SW 1271 (cell line): ENCODE data around the gene HOXD10.
A peak's percentile ranks its signal among the peaks of the same experiment; 100 is the strongest.

ENCODE experiments used
- DNase-seq, 2 experiments: peaks; one replicate each; lab custom pipeline; 2025; lab: John Stamatoyannopoulos, UW

Gene HOXD10

DNA sequence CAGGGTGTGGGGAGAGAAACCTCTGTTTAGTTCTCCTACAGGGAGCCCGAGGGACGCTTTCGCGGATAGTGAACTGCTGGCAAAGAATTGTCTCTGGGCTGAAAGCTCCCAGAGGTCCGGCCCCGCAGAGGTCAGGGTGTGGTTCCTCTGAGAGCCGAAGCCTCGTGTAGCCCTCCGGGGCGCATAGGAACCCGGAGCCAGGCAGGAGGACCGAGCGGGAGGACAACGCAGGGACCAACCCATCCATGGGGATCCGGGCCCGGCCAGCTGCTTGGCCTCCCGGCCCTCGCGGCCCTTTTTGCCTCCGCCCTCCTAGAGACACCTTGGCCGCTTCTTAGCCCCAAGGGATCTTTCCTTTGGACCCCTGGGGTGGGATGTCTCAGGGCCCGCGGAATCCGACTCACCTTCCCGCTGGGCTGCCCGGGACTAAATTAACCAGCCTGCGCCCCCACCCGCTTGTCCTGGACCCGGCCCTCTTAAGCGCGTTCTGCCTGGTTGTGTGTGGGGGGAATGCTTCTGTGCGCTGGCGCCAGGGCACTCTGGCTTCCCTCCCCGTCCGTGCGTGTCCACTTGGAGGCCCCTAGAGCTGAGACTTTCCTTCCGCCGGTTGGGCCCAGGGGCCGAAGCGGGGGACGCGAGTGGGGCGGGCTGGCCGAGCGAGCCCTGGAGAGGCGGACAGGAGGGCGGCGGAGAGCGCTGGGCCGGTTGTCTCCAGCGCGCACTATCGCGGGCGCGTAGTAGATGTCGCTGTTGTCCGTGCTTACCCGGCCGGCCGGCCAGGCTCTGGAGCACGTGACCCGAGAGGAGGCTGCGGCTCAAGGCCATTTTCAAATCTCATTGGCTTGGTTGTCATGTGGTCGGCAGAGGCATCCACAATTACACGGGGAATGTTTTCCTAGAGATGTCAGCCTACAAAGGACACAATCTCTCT, at the start of gene HOXD10:
Gene HOXD10 (plus strand): TSS at position 896 of the 931 bp plus-strand sequence. CDS start 56 bp downstream, outside the sequence.
- DNase-seq = no peak

DNA sequence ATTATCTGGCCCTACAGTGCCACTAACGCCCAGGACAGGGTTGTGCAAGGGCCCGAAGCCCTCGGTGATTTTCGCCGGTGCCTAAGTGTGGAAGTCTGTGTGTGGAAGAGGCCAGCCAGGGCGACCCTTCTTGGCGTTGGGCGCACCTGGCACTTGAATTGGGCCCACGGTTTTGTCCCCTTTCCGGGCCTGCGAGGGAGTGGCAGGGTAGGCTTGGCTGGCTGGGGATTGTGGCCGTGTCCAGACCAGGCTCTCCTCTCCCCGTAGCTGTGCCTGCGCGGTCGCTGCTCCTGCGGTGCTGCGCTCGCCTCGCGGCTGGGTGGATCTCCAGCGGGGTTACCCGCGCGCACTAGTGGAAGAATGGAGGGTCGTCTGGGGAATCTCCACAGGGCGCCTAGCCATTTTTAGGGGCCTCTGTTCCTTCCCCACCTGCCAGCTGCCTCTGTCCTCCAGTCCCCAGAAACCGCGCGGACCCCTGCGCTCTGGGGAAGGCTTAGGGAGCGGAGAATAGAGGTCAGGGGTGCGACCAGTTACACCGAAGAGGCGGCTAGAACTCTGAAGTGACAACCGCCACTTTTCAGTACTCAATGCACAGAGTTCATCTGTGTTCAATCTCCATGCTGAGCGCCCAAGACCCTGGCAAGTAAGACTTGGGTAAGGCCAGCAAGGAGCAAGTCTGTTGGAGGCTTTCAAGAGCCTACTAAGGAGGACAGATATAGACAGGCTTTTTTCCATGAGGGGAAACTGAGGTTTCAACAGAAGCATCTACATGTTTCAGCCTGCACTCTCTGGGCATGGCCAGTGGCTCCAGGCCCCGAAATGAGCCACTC, 48.8 kb upstream of the HOXD10 start:
- DNase-seq = no peak

DNA sequence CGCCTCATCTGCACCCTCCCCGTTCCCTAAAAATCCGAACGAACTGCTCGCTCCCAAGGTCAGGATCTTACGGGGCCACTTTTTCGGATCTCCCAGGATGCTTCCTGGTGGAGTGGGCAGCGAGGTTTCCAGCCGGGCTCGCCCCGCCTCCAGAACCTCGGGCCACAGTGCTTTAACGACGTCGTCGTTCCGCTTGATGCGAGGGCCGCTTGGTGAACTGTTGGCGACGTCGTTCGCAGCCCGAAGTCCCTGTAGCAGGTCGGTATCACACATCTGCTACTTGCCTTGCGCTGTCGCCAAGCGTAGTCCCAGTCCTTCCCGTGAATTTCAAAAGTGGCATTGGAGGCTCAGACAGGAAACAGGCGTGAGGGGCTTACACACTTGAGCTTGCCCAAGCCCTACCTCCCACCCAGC, 48.2 kb upstream of the HOXD10 start:
- DNase-seq = no peak

DNA sequence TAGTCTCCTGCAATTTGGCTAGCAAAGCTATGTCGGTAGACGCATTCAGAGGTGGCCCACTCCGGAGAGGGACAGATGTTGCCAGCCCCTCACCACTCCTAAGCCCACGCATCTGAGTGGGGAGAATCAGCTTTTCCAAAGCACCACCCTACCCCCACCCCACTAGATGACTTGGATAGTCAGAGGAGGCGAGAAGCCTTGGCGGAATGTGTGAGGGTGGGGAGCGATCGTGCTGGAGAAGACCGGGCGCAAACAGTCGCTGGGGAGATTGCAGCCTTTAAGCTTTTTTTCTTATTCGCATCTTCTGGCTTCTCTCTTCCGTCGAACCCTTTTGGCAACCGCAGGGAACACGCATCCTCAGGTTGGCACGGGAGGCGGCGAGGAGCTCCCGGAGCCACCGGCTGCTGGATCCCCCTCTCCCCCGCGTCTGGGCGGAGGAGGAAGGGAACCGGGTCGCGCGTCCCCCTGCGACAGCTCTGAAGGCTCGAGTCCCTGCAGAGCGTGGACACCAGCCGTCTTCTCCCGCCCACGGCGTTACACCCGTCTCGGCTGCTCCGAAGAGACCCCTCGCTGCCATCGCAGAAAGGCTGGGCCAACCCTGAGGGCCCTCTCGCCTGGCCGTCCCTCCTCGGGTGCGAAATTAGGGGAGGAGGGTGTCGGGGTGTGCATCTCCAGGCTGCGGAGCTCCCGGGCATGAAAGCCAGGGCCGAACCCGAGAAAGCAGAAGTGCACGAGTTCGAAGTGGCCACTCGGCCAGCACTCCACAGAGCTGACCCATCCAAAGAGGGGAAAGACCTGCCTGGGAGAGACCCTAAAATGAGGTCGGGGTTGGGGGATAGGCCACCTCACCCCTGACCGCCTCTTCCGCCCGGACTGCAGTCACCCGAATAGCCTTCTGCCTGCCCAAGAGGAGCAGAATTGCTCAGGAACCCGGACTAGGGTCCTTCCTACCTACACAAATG, 45.0 kb upstream of the HOXD10 start:
- DNase-seq = no peak

DNA sequence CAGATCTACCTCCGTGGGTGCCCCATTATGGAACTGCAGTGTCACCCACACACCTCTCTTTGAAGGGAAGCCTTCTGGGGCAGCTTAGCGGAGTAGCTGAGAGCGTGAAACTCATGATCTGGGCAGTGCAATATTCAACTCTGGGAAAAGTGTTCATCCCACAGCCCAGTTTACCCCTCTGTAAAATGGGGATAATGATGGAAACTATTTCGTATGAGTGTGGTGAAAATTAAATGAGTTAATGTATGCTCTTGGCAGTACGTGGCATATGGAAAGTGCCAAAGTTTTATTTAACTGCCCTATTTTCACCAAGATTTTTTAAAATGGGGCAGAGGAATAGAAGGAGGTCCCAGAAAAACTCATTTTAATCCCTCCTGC, 44.3 kb upstream of the HOXD10 start:
- DNase-seq = no peak

DNA sequence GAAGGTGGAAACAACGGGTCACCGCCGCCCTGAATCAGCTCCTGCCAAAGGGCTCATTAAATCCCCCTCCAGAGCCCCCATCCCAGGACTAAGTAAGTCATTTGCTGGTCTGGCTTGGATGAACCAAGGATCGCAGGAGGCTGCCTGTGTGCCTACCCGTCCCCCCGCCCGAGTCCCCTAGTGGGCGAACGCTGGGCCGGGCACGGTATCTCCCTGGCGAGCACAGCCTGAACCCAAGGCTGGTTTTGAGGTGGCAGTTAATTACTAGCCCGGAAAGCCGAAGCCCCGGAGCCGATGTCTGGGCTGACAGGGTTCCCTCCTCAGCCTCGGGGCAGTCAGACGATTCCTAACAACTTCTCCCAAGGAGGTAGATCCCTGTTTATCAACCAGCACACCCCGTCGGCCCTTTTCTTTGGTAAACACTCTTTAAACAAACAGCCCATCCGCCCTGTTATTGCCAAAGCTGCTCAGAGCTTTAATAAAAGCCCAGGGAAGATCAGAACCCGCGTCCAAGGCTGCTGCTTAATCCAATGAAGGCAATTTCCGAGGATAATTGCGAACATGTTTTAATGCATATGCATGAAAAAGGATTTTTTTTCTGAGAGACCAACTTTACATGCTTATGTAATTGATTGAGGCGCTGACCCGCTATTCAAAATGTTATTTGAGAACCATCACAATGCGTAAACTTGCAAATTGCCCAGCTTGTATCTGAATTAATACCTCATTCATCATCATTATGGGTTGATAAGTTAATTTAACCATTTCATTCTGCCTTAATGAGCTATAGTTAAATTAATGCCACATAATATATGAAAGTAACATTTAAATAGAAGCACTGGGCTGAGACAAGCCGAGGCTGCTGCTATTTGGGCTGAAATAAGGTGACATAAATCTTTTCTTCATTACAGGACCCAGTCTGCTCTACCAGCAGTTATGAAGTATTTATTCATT, 43.4 kb upstream of the HOXD10 start:
- DNase-seq = no peak

DNA sequence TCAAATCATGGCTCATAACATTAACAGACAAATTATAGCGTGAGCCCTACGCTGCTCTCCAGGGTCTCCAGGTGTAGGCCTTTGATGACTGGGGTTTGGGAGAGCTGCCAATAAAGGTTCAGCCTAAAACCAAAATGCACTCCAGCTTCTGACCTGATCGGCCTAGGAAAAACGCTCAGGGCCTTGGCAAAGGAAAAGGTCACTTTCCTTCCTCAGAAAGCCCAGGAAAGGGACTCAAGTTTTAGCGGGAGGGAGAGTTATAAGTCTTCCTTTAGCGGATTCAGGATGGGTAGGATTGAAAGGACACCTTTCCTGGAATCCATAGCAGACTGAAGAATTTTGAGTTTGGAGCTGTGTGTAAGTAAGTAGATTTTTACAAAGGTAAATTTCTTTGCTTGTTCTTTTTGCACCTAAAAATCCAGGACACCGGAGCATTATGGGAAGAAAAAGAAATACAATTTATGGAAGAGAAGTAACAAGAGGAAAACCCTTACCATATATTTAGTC, 41.6 kb upstream of the HOXD10 start:
- DNase-seq = no peak

DNA sequence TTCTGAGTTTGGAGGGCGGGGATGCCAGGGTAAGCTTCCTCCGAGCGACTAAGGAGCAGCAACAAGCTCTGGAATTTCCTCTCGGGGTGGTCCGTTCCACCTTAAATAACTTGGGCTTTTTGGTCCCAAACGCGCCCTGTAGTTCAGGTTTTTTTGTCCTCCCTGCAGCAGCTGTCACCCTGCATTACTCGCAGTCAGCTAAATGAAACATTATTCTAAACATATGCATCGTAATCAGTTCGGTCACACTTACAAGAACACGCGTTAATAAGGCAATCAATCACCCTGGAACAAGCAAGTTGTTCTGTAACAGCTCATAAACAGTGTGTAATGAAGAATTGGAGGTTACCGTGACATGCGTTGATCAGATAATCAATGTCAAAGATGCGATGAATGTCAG, 41.1 kb upstream of the HOXD10 start:
- no peak for DNase-seq

DNA sequence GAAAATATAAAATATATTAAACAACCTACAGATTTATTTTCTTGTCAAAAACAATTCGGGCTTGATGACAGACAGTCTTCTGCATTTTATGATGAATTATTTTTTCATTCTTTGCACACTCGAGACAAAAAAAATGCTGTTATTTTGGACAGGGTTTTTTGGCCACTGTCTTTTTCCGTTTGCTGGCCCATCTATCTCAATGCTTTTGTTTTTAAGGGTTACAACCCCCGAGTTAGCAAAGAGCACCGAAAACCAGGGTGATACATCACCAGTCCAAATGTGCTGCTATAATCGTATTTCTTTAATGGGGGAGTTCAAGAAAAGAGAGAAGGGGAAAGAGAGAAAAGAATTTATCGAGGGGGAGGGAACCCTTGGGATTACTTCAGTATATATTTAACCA, 40.5 kb upstream of the HOXD10 start:
- no peak for DNase-seq

DNA sequence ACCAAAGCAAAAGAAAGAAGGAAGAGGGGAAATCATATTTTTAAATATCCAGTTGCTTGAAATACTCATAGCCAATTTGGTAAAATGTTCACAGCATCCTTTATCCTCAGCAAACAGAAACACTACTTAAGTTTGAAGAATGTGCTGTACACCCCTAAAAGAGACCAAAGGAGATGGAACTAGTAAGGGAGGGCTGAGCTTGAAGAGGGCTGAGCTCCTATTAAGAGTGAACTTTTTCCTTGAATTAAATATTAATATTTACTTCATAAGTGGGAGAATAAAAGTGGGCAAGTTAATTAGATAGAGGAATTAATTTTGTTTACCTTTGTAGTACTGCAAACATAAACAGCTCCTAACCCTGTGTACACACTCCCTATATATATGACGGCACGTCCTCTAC, 39.8 kb upstream of the HOXD10 start:
- no peak for DNase-seq

DNA sequence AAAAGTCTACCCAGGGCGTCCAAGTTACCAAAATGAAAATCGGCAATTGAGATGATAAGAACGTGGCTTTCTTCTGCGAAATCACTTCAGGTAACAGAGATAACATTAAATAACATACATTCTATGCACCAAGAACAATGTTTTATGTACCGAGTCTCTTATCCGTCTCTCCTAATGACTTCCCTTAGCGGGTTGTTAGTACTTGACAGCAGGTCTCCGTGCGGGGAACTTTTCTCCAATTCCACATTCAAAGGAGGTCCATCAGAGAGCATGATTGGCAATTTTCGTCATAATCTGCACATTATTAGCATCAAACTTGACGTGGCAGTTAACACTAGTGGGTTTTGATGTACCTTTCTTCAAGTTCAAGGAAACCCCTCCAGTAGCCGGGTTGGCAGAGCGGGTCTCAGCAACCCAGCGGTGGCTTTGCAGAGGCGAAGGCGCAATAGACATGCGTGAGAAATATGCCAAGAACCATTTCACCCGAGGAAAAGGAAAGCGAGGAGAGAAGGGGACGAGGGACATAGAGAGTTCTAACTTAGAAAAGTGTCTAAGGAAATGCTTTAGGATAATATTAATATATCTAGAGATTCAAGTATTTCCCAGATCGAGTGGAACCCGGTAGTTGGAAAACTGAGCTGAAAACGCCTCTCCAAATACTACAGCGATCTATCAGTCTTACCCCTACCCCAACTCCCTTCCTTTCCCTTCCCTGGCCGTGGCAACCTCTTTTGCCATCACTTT, 37.9 kb upstream of the HOXD10 start:
- no peak for DNase-seq

DNA sequence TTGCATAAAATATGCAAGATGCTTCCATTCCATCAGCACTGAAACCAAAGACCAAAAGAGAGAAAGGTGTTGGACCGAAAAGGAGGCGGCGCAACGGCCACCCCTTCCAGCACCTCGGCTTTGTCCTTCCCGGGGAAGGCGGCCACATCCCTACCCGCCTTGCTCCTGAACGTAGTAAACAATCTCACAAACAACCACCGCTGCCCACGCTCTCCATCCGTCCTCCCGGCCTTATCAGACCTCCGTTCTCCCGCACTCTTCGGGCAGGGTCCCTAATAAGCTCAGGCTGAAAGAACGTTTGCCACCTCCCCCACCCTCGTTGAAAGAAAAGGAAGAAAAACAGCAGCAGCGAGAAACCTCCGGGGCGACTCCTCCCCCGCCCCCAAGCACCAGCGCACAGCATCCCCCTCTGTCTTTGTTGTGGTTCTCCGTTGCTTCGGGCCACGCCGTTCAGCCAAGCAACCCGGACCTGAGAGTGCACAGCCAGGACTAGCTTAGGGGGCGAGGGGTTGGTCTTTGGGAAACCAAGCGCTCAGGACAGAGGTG, 37.2 kb upstream of the HOXD10 start:
- no peak for DNase-seq

DNA sequence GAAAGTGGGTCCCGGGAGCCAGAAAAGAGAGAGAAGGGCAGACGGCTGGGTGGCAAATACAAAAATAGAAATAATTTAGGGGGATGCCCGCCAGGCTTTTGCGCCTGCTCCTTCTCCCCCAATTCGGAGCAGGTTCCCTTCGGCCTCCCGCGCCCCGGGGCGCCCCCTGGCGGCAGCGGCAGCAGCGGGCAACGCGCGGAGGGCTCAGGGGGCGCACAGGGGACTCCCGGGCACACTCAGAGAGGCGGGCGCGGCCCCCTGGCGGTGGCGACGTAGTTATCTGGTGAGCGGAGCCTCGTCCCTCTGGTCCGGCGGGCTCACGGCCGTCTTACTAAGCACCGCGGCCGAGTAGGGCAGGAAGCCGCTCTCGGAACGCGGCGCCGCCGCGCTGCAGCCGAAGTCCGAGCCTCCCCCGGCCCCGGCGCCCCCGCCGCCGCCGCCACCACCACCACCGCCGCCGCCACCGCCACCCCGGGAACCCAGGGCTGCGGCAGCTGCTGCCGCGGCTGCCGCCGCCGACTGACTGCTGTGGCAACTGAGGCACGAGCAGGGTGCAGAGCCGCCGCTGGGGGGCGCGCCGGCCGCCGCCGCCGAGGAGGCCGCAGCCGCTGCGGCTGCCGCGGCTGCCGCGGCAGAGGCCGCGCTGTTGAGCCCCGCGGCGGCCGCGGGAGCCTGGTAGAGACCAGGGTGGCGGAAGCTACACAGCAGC, 36.6 kb upstream of the HOXD10 start:
- DNase-seq = peak; percentile 39 to 75

DNA sequence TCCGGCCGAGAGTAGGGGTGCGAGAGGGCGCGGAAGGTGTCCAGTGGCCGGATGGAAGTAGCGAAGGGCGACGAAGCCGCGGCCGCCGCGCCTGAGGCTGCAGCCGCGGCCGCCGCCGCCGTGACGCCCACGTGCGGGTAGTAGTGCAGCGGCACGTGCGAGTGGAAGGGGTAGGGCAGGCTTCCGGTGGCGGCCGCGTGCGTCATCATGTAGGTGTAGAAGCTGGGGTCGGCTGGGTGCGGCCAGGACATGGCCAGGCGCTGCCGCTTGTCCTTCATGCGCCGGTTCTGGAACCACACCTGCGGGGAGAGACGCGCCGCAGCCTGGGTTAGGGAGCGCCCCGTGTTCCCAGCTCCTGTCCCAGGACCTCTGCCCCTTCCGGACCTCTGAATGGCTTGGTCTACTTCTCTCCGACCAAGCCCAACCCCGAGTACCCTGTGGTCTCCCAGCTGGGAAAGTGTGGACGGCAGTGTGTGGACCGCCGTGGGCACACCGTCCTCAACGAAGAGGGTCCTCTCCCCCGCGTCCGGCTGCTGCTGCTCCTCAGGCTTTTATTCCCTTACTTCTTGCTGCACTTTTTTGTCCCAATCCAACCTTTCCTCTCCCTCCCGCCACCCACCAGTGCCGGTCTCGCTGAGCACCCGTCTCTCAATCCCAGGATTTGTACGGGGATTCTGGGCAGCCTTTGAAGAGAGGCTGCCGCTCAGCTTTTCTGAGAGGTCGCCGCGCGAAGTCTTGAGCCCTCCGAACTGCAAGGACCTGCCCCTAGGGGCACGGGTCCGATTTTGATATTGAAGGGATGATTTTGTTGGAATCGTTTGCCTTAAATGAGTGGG, 35.8 kb upstream of the HOXD10 start:
- no peak for DNase-seq

DNA sequence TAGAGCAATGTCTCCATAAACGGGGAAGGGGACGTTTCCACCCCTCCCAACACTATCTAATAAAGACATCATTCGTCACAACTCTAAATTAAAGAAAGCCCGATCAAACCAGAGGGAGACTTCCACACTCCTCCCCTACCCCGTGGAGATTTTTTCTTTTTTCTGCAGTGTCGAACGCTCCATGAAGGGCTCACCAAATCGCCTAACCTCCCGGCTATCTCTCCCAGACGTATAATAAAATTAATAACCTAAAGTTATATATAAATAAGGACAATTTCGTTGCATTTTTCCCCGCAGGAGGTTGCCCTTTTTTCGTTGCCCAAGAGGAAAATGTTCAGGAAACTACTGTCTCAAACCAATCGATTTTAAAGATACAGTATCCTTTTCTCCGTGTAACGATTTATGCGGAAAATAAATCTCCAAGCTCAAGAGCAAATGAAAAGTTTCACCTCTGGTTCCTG, 35.2 kb upstream of the HOXD10 start:
- DNase-seq = no peak

DNA sequence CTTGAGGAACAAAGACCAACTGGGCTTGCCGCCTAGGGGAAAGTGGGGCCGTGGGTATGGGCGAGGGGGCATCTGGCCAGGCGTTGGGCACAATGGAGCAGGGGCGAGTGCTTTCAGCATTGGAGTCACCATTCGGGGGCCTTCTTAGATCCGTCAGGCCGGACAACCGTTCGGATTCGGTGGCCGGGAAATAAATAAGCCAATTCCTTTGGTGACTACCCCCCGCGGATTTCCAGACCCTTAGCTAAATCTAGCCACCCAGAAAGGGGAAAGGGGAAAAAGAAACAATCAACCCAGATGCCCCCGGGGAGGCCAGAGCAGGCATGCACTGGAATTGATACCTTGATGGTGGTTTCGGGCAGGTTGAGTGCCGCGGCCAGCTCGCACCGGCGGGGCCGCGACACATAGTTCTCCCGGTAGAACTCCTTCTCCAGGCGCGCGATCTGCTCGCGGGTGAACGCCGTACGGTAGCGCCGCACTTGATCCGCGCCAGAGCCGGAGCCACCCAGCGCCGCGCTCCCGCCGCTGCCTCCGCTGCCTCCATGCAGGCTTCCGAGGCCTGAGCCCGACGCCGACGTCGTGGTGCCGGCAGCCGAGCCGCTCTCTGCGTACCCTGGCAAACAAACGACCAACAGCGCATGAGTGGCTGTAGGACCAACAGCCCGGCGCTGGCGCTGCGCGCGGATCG, 34.6 kb upstream of the HOXD10 start:
- no peak for DNase-seq

DNA sequence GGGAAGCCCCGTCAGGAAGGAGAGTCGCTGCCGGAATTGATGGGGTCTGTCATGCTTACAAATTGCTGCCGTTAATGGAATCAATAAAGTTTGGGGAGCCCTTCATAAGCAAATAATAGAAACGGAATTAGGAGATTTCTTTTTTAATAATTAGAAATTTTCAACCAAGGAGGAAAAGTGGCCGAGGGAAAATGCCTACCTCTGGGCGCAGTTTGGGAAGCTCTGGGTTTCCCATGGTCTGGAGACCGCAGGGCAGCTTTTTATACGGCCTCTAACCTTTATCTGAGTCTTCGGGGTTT, 34.1 kb upstream of the HOXD10 start:
- DNase-seq = no peak
